Measurements from ENCODE around the gene ADAM23. TPM values are rescaled to one million over a fixed set of nuclear protein-coding genes. Genes with fewer than 3 reads are reported as not detected.
A peak's percentile ranks its signal among the peaks of the same experiment; 100 is the strongest.

The ADAM23 gene
- total RNA-seq, 1 donor, result under 0.01 TPM

DNA sequence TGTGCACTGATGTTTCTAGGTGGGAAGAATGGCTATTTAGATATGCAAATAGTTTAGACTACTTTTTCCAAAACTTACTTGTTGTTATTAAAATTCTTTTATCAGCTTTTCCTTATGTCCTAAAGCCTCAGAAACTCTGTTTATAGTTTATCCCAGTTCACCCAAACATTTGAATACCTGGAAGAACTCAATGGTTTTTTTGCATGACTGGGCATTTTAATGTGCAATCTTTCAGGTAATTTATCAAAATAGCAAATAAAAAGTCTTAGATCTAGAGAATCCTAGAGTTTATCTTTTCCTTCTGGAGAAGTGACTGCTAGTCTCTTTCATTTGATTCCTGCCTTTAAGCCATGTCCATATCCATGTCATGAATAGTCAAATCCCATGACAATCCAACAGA, 9.6 kb upstream of the ADAM23 start:
- H3K4me2 ChIP-seq (ENCODE audit: insufficient read depth, low read length), result no peak overlapping the region
- no peak overlapping the region for H3K27ac ChIP-seq (ENCODE audit: low read depth, low read length)
- TF ChIP-seq, protein P1, sequence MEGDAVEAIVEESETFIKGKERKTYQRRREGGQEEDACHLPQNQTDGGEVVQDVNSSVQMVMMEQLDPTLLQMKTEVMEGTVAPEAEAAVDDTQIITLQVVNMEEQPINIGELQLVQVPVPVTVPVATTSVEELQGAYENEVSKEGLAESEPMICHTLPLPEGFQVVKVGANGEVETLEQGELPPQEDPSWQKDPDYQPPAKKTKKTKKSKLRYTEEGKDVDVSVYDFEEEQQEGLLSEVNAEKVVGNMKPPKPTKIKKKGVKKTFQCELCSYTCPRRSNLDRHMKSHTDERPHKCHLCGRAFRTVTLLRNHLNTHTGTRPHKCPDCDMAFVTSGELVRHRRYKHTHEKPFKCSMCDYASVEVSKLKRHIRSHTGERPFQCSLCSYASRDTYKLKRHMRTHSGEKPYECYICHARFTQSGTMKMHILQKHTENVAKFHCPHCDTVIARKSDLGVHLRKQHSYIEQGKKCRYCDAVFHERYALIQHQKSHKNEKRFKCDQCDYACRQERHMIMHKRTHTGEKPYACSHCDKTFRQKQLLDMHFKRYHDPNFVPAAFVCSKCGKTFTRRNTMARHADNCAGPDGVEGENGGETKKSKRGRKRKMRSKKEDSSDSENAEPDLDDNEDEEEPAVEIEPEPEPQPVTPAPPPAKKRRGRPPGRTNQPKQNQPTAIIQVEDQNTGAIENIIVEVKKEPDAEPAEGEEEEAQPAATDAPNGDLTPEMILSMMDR (IDR thresholded peaks at IDR 0.05; ENCODE audit: extremely low read depth, low read depth, low read length), result no peak

DNA sequence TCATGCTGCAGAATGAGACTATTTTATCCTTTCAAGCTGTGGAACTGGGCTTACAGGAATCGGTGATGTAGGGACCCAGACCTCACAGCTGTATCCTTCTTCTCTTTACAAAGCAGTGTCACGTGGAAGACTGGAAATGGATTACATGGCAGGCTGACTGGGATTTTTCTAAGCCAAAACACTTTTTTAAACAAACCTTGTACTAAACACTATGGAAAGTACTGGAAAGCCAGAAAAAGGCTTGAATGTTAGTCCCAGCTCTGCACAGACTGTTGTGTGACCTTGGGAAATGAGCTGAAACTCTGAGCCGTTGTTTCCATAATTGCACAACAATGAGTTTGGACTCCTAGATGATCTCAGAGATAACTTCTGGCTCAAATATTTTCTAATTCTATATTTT, 7.6 kb upstream of the ADAM23 start:
- Histone ChIP-seq H3K4me2 (ENCODE audit: insufficient read depth, low read length) (no peak overlapping the region), H3K9me3 (ENCODE audit: low read depth, low read length) (no peaks in the 10 kb centered on the region), H3K4me3 (ENCODE audit: insufficient read depth, low read length) (no peak overlapping the region), H2AFZ (ENCODE audit: low read length) (no peak overlapping the region), H3K27me3 (ENCODE audit: insufficient read depth, low read length) (peaks cover 7% of the 10 kb centered on the region), H3K79me2 (ENCODE audit: insufficient read depth, low read length) (no peaks in the 10 kb centered on the region), H3K27ac (ENCODE audit: low read depth, low read length) (no peak overlapping the region), H3K4me1 (ENCODE audit: insufficient read depth, low read length) (no peaks in the 10 kb centered on the region), H4K20me1 (ENCODE audit: insufficient read depth, low read length) (no peaks in the 10 kb centered on the region), H3K36me3 (ENCODE audit: insufficient read depth, low read length) (no peaks in the 10 kb centered on the region)
- TF ChIP-seq, protein P1 (IDR thresholded peaks at IDR 0.05; ENCODE audit: extremely low read depth, low read depth, low read length), result no peak
- no peak for DNase-seq (ENCODE audit: insufficient read length, low spot score, missing footprints)

More for the DNA sequence above, 9.6 kb upstream of the ADAM23 start:
- Histone ChIP-seq H3K27me3 (ENCODE audit: insufficient read depth, low read length) (no peaks in the 10 kb centered on the region), H4K20me1 (ENCODE audit: insufficient read depth, low read length) (no peaks in the 10 kb centered on the region), H3K4me1 (ENCODE audit: insufficient read depth, low read length) (no peaks in the 10 kb centered on the region), H3K9me3 (ENCODE audit: low read depth, low read length) (no peaks in the 10 kb centered on the region), H3K4me3 (ENCODE audit: insufficient read depth, low read length) (no peak overlapping the region), H2AFZ (ENCODE audit: low read length) (no peak overlapping the region), H3K36me3 (ENCODE audit: insufficient read depth, low read length) (no peaks in the 10 kb centered on the region), H3K79me2 (ENCODE audit: insufficient read depth, low read length) (no peaks in the 10 kb centered on the region)
- no peak for DNase-seq (ENCODE audit: insufficient read length, low spot score, missing footprints)

DNA sequence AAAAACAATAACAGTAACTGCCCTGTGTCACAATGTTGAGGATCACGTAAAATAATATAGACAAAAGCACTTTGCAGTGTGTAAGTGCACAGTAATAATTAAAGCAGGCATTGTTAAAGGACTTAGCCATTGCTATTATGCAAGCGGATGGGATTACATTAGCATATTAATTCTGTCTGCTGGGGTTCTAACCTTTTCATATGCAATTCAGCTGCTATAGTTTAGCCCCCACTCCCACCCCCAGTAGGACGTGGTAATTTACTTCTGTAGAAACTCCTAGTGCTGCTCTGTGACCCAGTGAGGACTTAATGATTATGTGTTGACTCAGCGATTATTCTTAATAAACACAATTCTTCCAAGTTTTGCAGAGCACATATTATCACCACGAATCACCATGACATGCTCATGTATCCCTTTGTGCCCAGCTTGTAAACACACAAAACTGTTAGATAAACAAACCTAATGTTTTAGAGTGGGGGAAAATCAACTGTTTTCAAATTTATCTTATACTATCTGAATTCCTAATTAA, 5.1 kb upstream of the ADAM23 start:
- Histone ChIP-seq H3K4me2 (ENCODE audit: insufficient read depth, low read length) (no peak overlapping the region), H3K4me1 (ENCODE audit: insufficient read depth, low read length) (peaks cover 5% of the 10 kb centered on the region), H3K4me3 (ENCODE audit: insufficient read depth, low read length) (no peak overlapping the region), H3K27ac (ENCODE audit: low read depth, low read length) (no peak overlapping the region), H3K27me3 (ENCODE audit: insufficient read depth, low read length) (peaks cover 25% of the 10 kb centered on the region), H3K9me3 (ENCODE audit: low read depth, low read length) (no peaks in the 10 kb centered on the region), H4K20me1 (ENCODE audit: insufficient read depth, low read length) (no peaks in the 10 kb centered on the region), H3K79me2 (ENCODE audit: insufficient read depth, low read length) (no peaks in the 10 kb centered on the region), H2AFZ (ENCODE audit: low read length) (no peak overlapping the region), H3K36me3 (ENCODE audit: insufficient read depth, low read length) (no peaks in the 10 kb centered on the region)
- TF ChIP-seq, protein P1 (IDR thresholded peaks at IDR 0.05; ENCODE audit: extremely low read depth, low read depth, low read length), result no peak
- no peak for DNase-seq (ENCODE audit: insufficient read length, low spot score, missing footprints)

DNA sequence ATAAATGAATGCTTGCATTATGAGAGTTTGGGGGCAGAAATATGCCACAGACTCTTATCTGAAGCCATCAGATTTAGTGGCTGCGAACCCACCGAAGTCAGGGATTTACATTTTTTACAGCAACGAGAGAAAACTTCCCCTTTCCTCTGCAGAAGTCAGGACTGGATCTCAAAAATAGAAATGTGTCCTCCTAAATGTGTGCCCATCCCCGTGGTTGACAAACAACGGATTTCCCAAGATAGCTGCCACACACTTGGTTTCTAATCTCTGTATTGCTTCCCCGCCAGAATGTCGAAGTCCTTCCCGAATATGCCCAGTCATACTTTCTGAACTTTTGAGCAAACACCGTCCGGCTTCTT, 879 bp upstream of the ADAM23 start:
- Histone ChIP-seq H3K9me3 (ENCODE audit: low read depth, low read length) (no peaks in the 10 kb centered on the region), H3K4me1 (ENCODE audit: insufficient read depth, low read length) (peaks cover 5% of the 10 kb centered on the region), H2AFZ (ENCODE audit: low read length) (no peak overlapping the region), H3K36me3 (ENCODE audit: insufficient read depth, low read length) (no peaks in the 10 kb centered on the region), H3K27ac (ENCODE audit: low read depth, low read length) (no peak overlapping the region), H3K4me2 (ENCODE audit: insufficient read depth, low read length) (peak overlapping the region; percentile 79), H3K79me2 (ENCODE audit: insufficient read depth, low read length) (no peaks in the 10 kb centered on the region), H3K27me3 (ENCODE audit: insufficient read depth, low read length) (peaks cover 41% of the 10 kb centered on the region), H4K20me1 (ENCODE audit: insufficient read depth, low read length) (no peaks in the 10 kb centered on the region), H3K4me3 (ENCODE audit: insufficient read depth, low read length) (peak overlapping the region; percentile 57)
- TF ChIP-seq, protein P1 (IDR thresholded peaks at IDR 0.05; ENCODE audit: extremely low read depth, low read depth, low read length), result no peak
- no peak for DNase-seq (ENCODE audit: insufficient read length, low spot score, missing footprints)
